Stimulated activated CD4-positive, alpha-beta T cell treated with anti-CD3 and anti-CD28 coated beads, TNF-alpha, amount 100 ng/mL, for 4 hours (primary cell): ENCODE measurements around the gene RTKN.
"Not testable (repeated sequence)": the region's sequence is repeated elsewhere in the genome, so short reads cannot be mapped to it uniquely, and the experiment has no call there.

Experiments used
- DNase-seq, 3 experiments: peaks; one replicate each; pipeline ENCODE4 v3.0.0-alpha.2; 2020; ENCODE audit warnings: low read depth in 3 of 3

Gene RTKN

GRCh38 chr2:74461187-74462053 is 19.7 kb upstream of the RTKN start:
- DNase-seq, result no peak

DNA sequence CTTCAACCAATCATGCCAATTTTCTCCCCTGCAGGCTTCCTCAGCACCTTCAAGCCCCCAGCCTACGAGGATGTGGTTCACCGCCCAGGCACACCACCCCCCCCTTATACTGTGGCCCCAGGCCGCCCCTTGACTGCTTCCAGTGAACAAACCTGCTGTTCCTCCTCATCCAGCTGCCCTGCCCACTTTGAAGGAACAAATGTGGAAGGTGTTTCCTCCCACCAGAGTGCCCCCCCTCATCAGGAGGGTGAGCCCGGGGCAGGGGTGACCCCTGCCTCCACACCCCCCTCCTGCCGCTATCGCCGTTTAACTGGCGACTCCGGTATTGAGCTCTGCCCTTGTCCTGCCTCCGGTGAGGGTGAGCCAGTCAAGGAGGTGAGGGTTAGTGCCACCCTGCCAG is 18.4 kb upstream of the RTKN start:
- DNase-seq, result not testable (repeated sequence)

- DNase-seq, result not testable (repeated sequence)
Measured at GRCh38 chr2:74459503-74460118, 17.9 kb upstream of the RTKN start.

DNA sequence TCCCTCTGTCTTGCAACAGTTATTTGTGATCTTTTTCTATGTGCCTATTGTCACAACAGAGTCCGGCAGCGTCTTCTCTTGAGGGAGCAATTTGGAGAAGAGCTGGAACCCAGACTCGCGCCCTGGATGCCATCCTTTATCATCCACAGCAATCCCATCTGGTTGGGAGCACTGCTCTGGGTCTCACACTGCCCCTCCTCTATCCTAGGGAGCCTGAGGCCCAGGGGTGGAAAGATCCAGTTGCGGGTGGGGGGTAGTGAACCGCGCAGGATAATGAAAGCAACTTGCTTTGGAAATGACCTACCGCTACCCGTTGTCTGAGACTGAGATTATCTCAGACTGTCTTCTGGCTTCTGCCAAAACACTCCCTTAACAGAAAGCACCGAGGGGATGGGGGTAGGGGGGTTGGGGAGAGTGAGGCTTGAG is 17.2 kb upstream of the RTKN start:
- no peak for DNase-seq

- DNase-seq, result peak; percentile 88 to 98 (median 98)
Measured at GRCh38 chr2:74458132-74458937, 16.6 kb upstream of the RTKN start, which contains the start of gene WBP1. Gene WBP1 (plus strand): TSS chr2:74458438. CDS start chr2:74458603, 165 bp downstream.

DNA sequence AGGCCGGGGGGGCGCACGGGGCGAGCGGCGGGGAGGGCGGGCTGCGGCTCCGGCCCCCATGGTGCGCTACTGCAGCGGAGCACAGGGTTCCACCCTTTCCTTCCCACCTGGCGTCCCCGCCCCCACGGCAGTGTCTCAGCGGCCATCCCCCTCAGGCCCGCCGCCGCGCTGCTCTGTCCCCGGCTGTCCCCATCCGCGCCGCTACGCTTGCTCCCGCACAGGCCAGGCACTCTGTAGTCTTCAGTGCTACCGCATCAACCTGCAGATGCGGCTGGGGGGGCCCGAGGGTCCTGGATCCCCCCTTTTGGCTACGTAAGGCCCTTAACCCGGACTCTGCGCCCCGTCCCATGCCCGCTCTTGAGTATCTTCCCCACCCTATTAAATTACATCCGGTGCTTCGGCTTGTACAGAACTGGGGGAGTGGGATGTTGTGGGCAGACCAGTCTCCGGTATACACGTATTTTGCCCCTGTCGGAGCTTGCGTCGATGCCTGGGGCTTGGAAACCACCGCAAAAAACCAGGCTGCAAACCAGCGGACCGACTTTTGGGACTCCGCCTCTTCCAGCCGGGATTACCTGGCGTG is 15.9 kb upstream of the RTKN start:
- DNase-seq, result peak; percentile 67 to 75 (median 74)

- no peak for DNase-seq
Measured at GRCh38 chr2:74457129-74457548, 15.4 kb upstream of the RTKN start.

- DNase-seq, result peak; percentile 88 to 97 (median 97)
Measured at GRCh38 chr2:74454654-74455511, 13.1 kb upstream of the RTKN start, which contains the start of gene INO80B. Gene INO80B (plus strand): TSS chr2:74455087. CDS start chr2:74455117, 30 bp downstream.

GRCh38 chr2:74450570-74451190 is 8.9 kb upstream of the RTKN start:
- DNase-seq, result no peak

GRCh38 chr2:74448771-74449170 is 7.0 kb upstream of the RTKN start:
- no peak for DNase-seq

- DNase-seq, result no peak
Measured at GRCh38 chr2:74447230-74447999, 5.7 kb upstream of the RTKN start.

DNA sequence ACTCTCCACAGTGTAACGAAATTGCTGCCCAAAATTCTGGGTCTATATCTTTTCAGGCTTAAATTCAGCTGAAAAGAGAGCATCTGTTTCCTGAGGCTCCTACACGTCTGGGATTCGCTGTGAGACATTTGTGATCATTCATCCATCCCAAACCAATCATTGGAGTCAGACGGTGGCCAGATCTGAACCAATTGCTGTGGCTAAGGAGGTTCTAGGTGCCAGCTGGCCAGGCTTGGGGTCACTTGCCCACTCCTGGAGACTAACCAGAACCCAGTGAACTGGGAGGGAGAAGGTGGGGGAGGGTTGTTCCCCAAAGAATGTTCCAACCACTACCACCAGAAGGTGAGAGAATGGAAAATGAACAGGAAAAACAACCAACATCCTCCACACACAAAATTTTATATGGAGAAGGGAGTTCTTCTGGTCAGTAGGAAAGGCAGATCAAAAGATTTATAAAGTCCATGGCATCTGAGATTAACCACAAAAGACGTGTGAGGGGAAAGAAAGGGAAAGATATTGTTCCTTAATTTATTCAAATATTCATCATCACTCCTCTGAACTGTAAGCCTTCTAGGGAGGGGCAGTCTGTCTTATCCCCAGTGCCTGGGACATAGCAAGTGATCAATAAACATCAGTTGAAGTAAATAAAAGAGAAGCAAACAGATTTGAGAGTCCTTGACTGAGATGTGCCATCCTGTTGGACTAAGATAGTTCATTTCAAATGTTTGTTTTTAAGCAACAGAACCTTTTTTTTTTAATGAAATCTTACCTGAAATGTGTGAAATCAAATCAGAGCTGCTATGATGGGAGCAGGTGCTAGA is 3.0 kb upstream of the RTKN start:
- DNase-seq, result no peak

DNA sequence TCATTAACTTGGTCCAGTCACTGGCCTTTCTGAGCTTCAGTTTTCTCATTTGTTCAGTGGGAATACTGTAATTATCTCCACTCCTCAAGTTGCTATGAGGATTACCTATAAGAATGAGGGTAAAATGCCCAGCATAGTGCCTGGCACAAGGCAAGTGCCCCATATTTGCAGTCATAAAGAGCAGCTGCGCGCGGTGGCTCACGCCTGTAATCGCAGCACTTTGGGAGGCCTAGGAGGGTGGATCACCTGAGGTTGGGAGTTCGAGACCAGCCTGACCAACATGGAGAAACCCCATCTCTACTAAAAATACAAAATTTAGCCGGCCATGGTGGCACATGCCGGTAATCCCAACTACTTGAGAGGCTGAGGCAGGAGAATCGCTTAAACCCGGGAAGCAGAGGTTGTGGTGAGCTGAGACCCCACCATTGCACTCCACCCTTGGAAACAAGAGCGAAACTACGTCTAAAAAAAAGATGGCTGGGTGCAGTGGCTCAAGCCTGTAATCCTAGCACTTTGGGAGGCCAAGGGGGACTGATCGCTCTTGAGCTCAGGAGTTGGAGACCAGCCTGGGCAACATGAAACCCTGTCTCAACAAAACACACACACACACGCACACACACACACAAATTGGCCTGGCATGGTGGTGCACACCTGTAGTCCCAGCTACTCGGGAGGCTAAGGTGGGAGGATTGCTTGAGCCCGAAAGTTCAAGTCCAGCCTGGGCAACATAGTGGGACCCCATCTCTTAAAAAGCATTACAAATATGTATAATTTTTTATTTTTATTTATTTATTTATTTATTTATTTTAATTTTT is 953 bp upstream of the RTKN start:
- DNase-seq, result not testable (repeated sequence)

DNA sequence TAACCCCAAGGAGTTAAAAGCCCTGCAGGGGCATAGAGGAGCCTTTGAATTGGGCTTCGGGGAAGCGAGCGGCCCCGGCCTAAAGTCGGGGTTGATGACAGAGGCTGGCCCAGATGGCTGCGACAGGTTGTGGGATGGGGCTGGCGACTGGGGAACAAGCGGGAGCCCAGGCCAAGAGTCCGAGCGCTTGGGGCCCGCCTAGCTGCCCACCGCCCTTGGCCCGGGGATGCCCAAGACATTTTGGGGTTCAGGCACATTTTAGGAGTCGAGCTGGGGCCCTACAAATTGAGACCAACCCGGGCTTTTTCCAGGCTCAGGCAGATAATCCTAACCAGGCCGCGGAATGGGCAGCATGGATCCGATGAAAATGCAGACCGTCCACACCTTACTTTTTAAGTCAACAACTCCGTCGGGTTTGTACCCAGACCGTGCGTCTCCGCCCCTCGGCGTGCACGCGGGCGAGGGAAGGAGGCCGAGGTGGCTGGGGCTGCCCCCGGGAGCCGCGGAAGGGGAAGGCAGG is 507 bp downstream of the RTKN start:
- DNase-seq, result no peak

GRCh38 chr2:74440378-74441169 is 1.2 kb downstream of the RTKN start:
- DNase-seq, result peak in 1 of 3 experiments; percentile 27

DNA sequence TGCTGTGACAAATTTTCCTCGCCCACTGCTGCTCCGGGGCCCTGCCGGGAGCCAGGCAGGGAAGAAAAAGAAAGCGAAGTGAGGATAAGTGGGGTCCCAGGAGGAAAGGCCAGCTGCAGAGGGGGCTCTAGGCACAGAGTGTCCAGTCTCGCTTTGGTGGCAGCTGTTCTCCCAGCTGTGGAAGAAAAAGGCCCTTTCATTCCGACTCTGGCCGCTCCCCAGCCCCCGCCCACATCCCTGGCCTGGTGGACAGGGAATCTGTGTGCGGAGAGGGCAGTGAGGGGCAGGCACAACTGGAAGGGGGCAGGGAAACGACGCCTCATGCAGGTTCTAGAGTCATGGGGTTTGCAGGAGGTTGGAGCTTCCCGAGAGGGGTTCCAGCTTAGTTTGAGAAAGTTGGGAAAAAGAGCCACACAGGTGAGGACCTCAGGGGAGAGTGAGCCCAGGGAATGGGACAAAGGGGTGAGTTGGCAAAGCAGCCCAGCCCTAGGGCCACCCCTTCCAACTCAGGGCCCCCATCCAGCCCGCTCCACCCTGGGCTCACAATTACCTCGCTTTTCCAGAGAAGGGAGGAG is 1.8 kb downstream of the RTKN start:
- DNase-seq, result no peak
